GM10266 (cell line): ENCODE data around the gene SLC9A2.
A peak's percentile ranks its signal among the peaks of the same experiment; 100 is the strongest.

ENCODE experiments used
- DNase-seq: peaks from one replicate; pipeline ENCODE4 v3.0.0; 2012; ENCODE audit errors: extremely low spot score
- CTCF ChIP-seq: IDR thresholded peaks from 2 replicates; pipeline ENCODE4 v1.5.1; 2012; ENCODE audit warnings: mild to moderate bottlenecking, low read depth; ENCODE audit not compliant: control insufficient read depth, insufficient read depth; ENCODE audit errors: missing control alignments

SLC9A2 gene

DNA sequence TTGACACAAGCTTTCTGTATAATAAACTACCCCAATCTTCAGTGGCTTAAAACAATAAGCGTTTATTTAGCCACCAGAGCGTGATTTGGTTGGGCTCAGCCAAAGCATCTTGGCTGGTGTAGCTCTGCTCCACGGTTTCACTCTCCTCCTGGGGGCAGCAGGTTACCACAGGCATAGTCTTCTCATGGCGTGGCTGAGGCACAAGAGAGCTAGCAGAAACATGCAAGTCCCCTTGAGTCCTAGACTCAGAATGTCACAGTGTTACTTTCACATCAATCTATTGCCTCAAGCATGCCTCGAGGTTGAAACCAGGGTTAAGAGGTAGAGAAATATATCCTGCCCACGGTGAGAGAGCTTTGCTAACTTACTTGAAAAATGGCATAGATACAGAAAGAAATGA is 19.9 kb upstream of the SLC9A2 start:
- no peak for DNase-seq
- TF ChIP-seq CTCF, result no peak

DNA sequence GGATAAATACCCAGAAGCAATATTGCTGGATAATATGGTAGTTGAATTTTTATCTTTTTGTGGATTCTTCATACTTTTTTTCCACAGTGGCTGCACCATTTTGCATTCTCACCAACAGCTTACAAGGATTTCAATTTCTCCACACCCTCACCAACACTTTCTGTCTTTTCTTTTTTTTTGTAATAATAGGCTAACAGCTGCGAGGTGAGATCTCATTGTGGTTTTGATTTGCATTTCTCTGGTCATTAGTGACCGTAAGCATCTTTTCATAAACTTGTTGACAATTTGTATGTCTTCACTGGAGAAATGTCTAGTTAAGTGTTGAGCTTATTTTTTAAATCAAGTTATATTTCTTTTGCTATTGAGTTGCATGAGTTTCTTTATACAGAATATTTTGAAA is 17.6 kb upstream of the SLC9A2 start:
- no peak for DNase-seq
- TF ChIP-seq CTCF, result no peak

- no peak for DNase-seq
- TF ChIP-seq CTCF, result no peak
Measured at GRCh38 chr2:102603904-102604303, 15.4 kb upstream of the SLC9A2 start.

- no peak for DNase-seq
- TF ChIP-seq CTCF, result no peak
Measured at GRCh38 chr2:102604769-102605168, 14.6 kb upstream of the SLC9A2 start.

DNA sequence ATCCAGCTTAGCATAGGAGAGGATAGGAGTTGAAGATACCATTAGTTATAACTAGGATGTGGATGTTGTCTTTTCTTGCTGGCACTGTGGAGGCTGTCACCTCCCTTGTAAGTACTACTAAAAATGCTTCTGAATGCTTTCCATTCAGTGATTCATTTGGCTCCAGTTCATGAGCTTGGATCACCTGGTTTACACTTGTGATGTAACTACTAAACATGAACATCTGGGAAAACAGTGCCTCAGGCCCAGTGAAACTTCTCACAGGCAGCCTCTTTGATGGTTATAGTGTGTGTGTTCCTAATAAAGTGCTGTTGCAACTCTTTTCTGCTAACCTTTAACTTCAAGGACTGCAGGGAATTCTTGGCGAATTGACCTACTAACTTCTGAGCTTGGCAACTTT is 13.0 kb upstream of the SLC9A2 start:
- TF ChIP-seq CTCF, result no peak

GRCh38 chr2:102615620-102616436 is 3.5 kb upstream of the SLC9A2 start:
- DNase-seq, result peak; percentile 81
- TF ChIP-seq CTCF, result peak; percentile 88

More for the DNA sequence above, 13.0 kb upstream of the SLC9A2 start:
- no peak for DNase-seq
